Measurements from ENCODE around the gene B4GALT3. TPM values are rescaled to one million over a fixed set of nuclear protein-coding genes. Genes with fewer than 3 reads are reported as not detected.
A peak's percentile ranks its signal among the peaks of the same experiment; 100 is the strongest.

B4GALT3 gene
- total and polyA plus RNA-seq, 2 of the 4 experiments (the other 2 are of a cell fraction) = 19.9 to 36.0 TPM

GRCh38 chr1:161209790-161210409 lies 32.6 kb upstream of the B4GALT3 start:
- Histone ChIP-seq H2BK120ac (ENCODE audit: low read depth, low read length) (no peak overlapping the region), H2AK5ac (ENCODE audit: low read depth, low read length) (no peak overlapping the region), H2AK9ac (replicated peaks; ENCODE audit: low read depth, low read length, poor library complexity) (no peak overlapping the region), H4K91ac (ENCODE audit: insufficient read depth, low read depth, low read length) (no peak overlapping the region), H3K4me1 (ENCODE audit: control insufficient read depth, insufficient read depth, low read length) (peaks cover 11% of the 10 kb centered on the region), H4K8ac (ENCODE audit: low read depth in 2 of 2, low read length in 2 of 2) (no peak overlapping the region), H3K4ac (ENCODE audit: low read depth, low read length) (no peak overlapping the region), H3K9me3 (ENCODE audit: control insufficient read depth, insufficient read depth, low read length) (no peaks in the 10 kb centered on the region), H4K20me1 (ENCODE audit: insufficient read depth, low read length) (peaks cover 12% of the 10 kb centered on the region), H3K23ac (ENCODE audit: low read depth, low read length) (no peak overlapping the region), H3K56ac (ENCODE audit: extremely low read depth, insufficient read depth, low read length) (no peak overlapping the region), H3K27ac (ENCODE audit: insufficient read depth, low read length) (no peak overlapping the region), H3K18ac (ENCODE audit: low read depth, low read length) (no peak overlapping the region), H2BK5ac (ENCODE audit: low read depth, low read length, poor library complexity, severe bottlenecking) (no peak overlapping the region), H4K5ac (ENCODE audit: low read depth, low read length) (no peak overlapping the region), H2AFZ (replicated peaks; ENCODE audit: low read length, poor library complexity) (peak overlapping the region; percentile 27), H3K14ac (replicated peaks; ENCODE audit: low read depth, low read length) (no peak overlapping the region), H3K9me1 (ENCODE audit: insufficient read depth, low read length) (peaks cover 4% of the 10 kb centered on the region; the same call in 1 of the 2 replicates), H2BK20ac (ENCODE audit: low read depth, low read length) (no peak overlapping the region), H2BK15ac (ENCODE audit: low read depth, low read length) (no peak overlapping the region), H3K4me3 (ENCODE audit: insufficient read depth, low read depth, low read length) (no peak overlapping the region), H3K4me2 (ENCODE audit: low read depth, low read length) (no peak overlapping the region), H3K27me3 (ENCODE audit: control insufficient read depth, insufficient read depth, low read length) (no peaks in the 10 kb centered on the region), H3K9ac (ENCODE audit: low read depth, low read length) (no peak overlapping the region), H3K36me3 (ENCODE audit: control insufficient read depth, insufficient read depth, low read length) (peaks cover 47% of the 10 kb centered on the region), H3K79me1 (ENCODE audit: low read depth in 1 of 2, low read length in 2 of 2) (peaks cover 14 to 32% of the 10 kb centered on the region in 2 experiments)
- intact Hi-C loops (cut with micrococcal nuclease) (no loop called here), dilution Hi-C loops (cut with HindIII; ENCODE audit: low sequenced_read_pairs, unreplicated experiment) (no loop called here), in situ Hi-C loops (cut with MboI; ENCODE audit: low sequenced_read_pairs) (loop anchor here (10.0 kb wide), 1 partner anchor 535 kb away; the partner anchor contains the start of gene DUSP12)
- WGBS, 2 experiments (ENCODE audit: extremely low coverage in 2 of 2, insufficient read length in 1 of 2) = 56% methylated on average over 4 of the region's 11 CpGs; no CpG with 5 or more reads in 1 of the 2 experiments
- CTCF ChIA-PET = interaction anchor here (0.6 to 2.7 kb wide), 2 partner anchors 16 to 220 kb away, joined by 3 to 20 read pairs; partner anchors contain the start of gene TOMM40L
- TSS peak; percentile 47 for BruUV-seq (replicated peaks)
- peak; percentile 67 for DNase-seq
- TF ChIP-seq RFX5 (IDR thresholded peaks at IDR 0.05; ENCODE audit: low read depth, low read length) = no peak
- TF ChIP-seq MXI1 (IDR thresholded peaks at IDR 0.05; ENCODE audit: borderline replicate concordance, low read depth, low read length) = no peak
- 0 out of 2 replicates have a peak, but pooled peaks have one; percentile 46 for TF ChIP-seq POLR2A (IDR thresholded peaks at IDR 0.05; ENCODE audit: low read depth, low read length)
- TF ChIP-seq CHD1 (IDR thresholded peaks at IDR 0.05; ENCODE audit: low read depth, low read length) = no peak
- TF ChIP-seq SMC3 (IDR thresholded peaks at IDR 0.05; ENCODE audit: low read depth, low read length) = peak; percentile 80
- no peak for TF ChIP-seq FOS (IDR thresholded peaks at IDR 0.05; ENCODE audit: low read depth, low read length)
- no peak for TF ChIP-seq BHLHE40 (IDR thresholded peaks at IDR 0.05; ENCODE audit: low read depth, low read length)
- no peak for TF ChIP-seq RCOR1 (IDR thresholded peaks at IDR 0.05; ENCODE audit: insufficient replicate concordance, low read length)
- TF ChIP-seq CEBPB (IDR thresholded peaks at IDR 0.05; ENCODE audit: low read depth, low read length) = no peak
- TF ChIP-seq RAD21 (IDR thresholded peaks at IDR 0.05; ENCODE audit: low read length) = peak; percentile 88
- peak; percentile 91 for TF ChIP-seq CTCF (conservative IDR thresholded peaks at IDR 0.05; ENCODE audit: low read depth, low read length)
- TF ChIP-seq MAZ (IDR thresholded peaks at IDR 0.05; ENCODE audit: borderline replicate concordance, low read depth, low read length) = peak; percentile 62; the same call in 1 of the 2 replicates
- TF ChIP-seq NFE2L2 (IDR thresholded peaks at IDR 0.05; ENCODE audit: low read depth, low read length) = no peak
- TF ChIP-seq ELK1 (IDR thresholded peaks at IDR 0.05; ENCODE audit: borderline replicate concordance, low read depth, low read length) = no peak
- no peak for TF ChIP-seq MAFK (IDR thresholded peaks at IDR 0.05; ENCODE audit: low read depth, low read length)
- ATAC-seq (ENCODE audit: low read depth) = peak; percentile 87
- POLR2A ChIA-PET (ENCODE audit: unreplicated experiment) = no interaction called here

All from IMR-90 (cell line).